Activated B cell treated with CpG ODN at 0.5 μM for 24 hours (primary cell): ENCODE data around the gene PAQR6. TPM values are rescaled to one million over a fixed set of nuclear protein-coding genes. Genes with fewer than 3 reads are reported as not detected.

ENCODE experiments used
- ATAC-seq: fragments of 200-7000 bp; cut with Tn5 transposase; one replicate; pipeline ENCODE4 v1.10.0; 2021; ENCODE audit warnings: low read depth, mild to moderate bottlenecking, moderate library complexity
- CTCF ChIA-PET: fragments of 350-600 bp; sonication (Branson Sonifier 250); formaldehyde crosslinking; loops from one replicate; lab custom pipeline; 2021; ENCODE audit warnings: antibody characterized with exemption; lab: Charles Lee
- POLR2A ChIA-PET: fragments of 350-600 bp; sonication (Branson Sonifier 250); formaldehyde crosslinking; loops from one replicate; lab custom pipeline; 2021; ENCODE audit warnings: antibody characterized with exemption; lab: Charles Lee
- DNase-seq: peaks from one replicate; pipeline ENCODE4 v3.0.0; 2022
- H3K27ac Mint-ChIP-seq: one replicate; pipeline ENCODE4 v1.8.0; 2020; ENCODE audit warnings: mixed read lengths
- H3K27me3 Mint-ChIP-seq: one replicate; pipeline ENCODE4 v1.8.0; 2021; ENCODE audit warnings: mixed read lengths
- H3K36me3 Mint-ChIP-seq: one replicate; pipeline ENCODE4 v1.8.0; 2021; ENCODE audit warnings: low read depth, mixed read lengths
- H3K4me1 Mint-ChIP-seq: one replicate; pipeline ENCODE4 v1.8.0; 2021; ENCODE audit warnings: mixed read lengths
- H3K4me3 Mint-ChIP-seq: one replicate; pipeline ENCODE4 v1.8.0; 2020; ENCODE audit warnings: mild to moderate bottlenecking, mixed read lengths
- H3K9me3 Mint-ChIP-seq: one replicate; pipeline ENCODE4 v1.8.0; 2020; ENCODE audit warnings: mixed read lengths
- intact Hi-C: fragments of 100-400 bp; cut with micrococcal nuclease; formaldehyde crosslinking; loops from one replicate; pipeline ENCODE4 v1.15.1; 2024
- total RNA-seq: library from RNA; stranded (reverse); gene quantifications from 2 replicates; pipeline ENCODE4 v1.2.3, GENCODE V29; 2022
- TF ChIP-seq, protein P1 (sequence below): fragments of 200-600 bp; IDR thresholded peaks from one replicate; pipeline ENCODE4 v1.8.0; 2022; ENCODE audit warnings: antibody characterized with exemption, mild to moderate bottlenecking

PAQR6 gene
- total RNA-seq, 1 donor from 2014 or later: 1.6 TPM

DNA sequence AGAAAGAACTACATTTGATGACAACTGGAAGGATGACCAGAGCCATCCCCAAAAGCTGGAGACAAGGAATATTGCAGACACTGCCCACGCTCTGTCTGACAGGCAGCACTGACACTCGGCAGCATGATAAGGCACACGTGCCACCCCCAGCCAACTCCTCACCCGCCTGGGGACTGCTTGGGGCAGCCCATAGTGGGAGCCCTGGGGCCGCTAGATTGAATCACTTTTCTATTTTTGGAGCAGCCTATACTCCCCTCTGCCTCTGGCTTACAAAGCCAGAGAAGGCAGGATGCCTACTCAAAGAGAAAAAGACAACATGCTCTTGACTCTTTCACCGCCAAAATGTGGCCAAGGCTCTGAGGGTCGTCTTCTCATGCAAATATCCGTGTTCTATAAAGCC is 33.4 kb upstream of the PAQR6 start:
- Mint-ChIP-seq H3K27ac (peak overlapping the region; percentile 88), H3K9me3 (no peaks in the 10 kb centered on the region), H3K36me3 (peaks cover 46% of the 10 kb centered on the region), H3K27me3 (no peaks in the 10 kb centered on the region), H3K4me3 (peak overlapping the region; percentile 93), H3K4me1 (peaks cover 40% of the 10 kb centered on the region)
- ATAC-seq (peak; percentile 31), DNase-seq (no peak)
- ChIA-PET POLR2A (interaction anchor here (0.6 to 1.3 kb wide), 6 partner anchors 50 to 460 kb away, joined by 3 to 13 read pairs (median 6); partner anchors contain the start of genes CCT3 and TSACC), CTCF (no interaction called here)
- intact Hi-C loops: loop anchor here (5.0 kb wide), 2 partner anchors 36 to 69 kb away; partner anchors contain the start of gene PMF1
- TF ChIP-seq, protein P1, sequence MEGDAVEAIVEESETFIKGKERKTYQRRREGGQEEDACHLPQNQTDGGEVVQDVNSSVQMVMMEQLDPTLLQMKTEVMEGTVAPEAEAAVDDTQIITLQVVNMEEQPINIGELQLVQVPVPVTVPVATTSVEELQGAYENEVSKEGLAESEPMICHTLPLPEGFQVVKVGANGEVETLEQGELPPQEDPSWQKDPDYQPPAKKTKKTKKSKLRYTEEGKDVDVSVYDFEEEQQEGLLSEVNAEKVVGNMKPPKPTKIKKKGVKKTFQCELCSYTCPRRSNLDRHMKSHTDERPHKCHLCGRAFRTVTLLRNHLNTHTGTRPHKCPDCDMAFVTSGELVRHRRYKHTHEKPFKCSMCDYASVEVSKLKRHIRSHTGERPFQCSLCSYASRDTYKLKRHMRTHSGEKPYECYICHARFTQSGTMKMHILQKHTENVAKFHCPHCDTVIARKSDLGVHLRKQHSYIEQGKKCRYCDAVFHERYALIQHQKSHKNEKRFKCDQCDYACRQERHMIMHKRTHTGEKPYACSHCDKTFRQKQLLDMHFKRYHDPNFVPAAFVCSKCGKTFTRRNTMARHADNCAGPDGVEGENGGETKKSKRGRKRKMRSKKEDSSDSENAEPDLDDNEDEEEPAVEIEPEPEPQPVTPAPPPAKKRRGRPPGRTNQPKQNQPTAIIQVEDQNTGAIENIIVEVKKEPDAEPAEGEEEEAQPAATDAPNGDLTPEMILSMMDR: no peak

DNA sequence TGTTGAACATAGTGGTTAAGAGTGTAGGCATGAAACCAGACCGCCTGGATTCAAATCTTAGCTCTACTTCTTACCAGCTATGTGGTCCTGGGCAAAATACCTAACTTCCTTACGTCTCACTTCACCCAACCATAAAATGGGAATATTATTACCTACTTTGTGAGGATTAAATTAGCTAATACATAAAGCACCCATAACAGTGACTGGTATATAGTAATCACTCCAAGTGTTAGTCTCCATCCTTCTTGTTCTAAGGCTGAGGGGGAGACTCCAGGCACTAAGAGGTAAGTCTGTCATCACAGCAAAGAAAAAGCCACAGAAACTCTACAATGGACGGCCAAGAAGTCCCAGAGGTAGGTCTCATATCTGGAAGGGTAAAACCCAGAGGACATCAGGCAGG is 32.0 kb upstream of the PAQR6 start:
- Mint-ChIP-seq H3K9me3 (no peaks in the 10 kb centered on the region), H3K4me1 (peaks cover 40% of the 10 kb centered on the region), H3K27me3 (no peaks in the 10 kb centered on the region), H3K36me3 (peaks cover 54% of the 10 kb centered on the region), H3K27ac (no peak overlapping the region), H3K4me3 (no peak overlapping the region)
- TF ChIP-seq, protein P1: no peak
- ChIA-PET CTCF (interaction anchor here (0.9 kb wide), 1 partner anchor 290 kb away, joined by 3 read pairs; no protein-coding TSS in a partner anchor), POLR2A (interaction anchor here (0.6 kb wide), 1 partner anchor 438 kb away, joined by 4 read pairs; no protein-coding TSS in a partner anchor)
- intact Hi-C loops: loop anchor here (5.0 kb wide), 2 partner anchors 37 to 68 kb away; partner anchors contain the start of gene PMF1
- ATAC-seq (no peak), DNase-seq (no peak)

DNA sequence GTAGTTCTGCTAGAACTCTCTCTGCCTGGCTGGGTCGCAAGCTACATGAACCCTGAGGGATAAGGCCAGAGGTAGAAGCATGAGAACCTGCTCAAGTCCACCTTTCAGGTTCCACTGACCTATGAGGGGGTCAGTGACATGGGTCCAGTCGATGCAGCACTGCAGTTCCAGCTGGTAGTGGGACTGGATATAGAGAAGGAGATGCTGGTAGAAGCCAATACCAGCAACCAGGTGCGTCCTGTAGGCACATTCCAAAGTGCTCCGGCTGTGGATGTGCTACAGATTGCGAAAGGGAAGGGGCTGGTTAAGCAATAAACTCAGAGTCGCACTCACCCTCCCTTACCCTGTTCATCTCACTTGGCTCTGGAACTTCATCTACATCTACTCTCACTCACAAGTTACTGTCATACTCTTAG is 29.1 kb upstream of the PAQR6 start:
- CTCF ChIA-PET: no interaction called here
- intact Hi-C loops: no loop called here
- H3K4me1 Mint-ChIP-seq: peaks cover 18% of the 10 kb centered on the region
- no peak for DNase-seq
- no peaks in the 10 kb centered on the region for H3K9me3 Mint-ChIP-seq
- TF ChIP-seq, protein P1: no peak
- H3K27ac Mint-ChIP-seq: no peak overlapping the region
- peaks cover 74% of the 10 kb centered on the region for H3K36me3 Mint-ChIP-seq
- POLR2A ChIA-PET: no interaction called here
- no peak overlapping the region for H3K4me3 Mint-ChIP-seq
- ATAC-seq: no peak
- H3K27me3 Mint-ChIP-seq: no peaks in the 10 kb centered on the region

DNA sequence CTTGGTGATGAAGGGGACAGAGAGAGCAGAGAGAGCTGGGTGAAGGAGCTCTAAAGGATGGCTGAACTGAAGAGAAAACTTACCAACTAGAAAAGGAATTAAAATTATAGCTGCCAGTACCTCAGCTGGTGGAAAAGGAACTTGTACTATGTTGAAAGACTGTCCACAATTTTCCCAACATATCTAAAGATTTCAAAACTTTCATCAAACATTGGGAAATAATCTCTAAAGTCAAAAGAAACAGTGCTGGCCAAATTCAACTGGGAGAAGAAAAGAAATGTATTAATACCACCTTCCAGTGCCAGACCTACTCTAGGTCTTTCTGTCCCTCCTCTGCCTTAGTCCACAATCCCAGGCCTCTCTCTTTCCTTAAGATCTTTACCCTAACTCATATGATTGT is 28.7 kb upstream of the PAQR6 start:
- TF ChIP-seq, protein P1: no peak
- ATAC-seq (no peak), DNase-seq (no peak)
- H3K36me3 Mint-ChIP-seq: peaks cover 78% of the 10 kb centered on the region
- H3K27me3 Mint-ChIP-seq: no peaks in the 10 kb centered on the region
- ChIA-PET POLR2A (interaction anchor here (0.7 kb wide), 1 partner anchor 293 kb away, joined by 6 read pairs; no protein-coding TSS in a partner anchor), CTCF (no interaction called here)
- intact Hi-C loops: no loop called here
- H3K4me3 Mint-ChIP-seq: no peak overlapping the region
- peaks cover 15% of the 10 kb centered on the region for H3K4me1 Mint-ChIP-seq
- H3K27ac Mint-ChIP-seq: no peak overlapping the region
- H3K9me3 Mint-ChIP-seq: no peaks in the 10 kb centered on the region

DNA sequence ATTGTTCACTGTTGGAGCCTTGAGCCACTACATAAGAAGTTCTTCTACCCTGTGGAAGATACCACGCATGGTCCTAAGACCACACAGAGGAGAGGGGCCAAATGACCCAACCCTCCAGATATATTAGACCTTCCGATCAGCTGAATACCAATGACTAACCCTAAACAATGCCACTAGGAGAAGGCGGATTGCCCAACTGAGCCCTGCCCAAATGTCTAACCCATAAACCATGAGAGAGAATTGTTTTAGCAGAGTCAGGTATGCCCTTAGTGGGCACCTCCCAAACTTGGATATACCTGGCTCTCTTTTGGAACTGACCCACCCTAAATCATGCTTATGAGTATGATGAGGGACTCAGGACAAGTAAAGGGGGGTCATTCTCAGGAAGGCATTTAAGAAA is 22.5 kb upstream of the PAQR6 start:
- Mint-ChIP-seq H3K27ac (no peak overlapping the region), H3K9me3 (no peaks in the 10 kb centered on the region), H3K4me3 (no peak overlapping the region), H3K4me1 (no peaks in the 10 kb centered on the region), H3K36me3 (peaks cover 87% of the 10 kb centered on the region), H3K27me3 (no peaks in the 10 kb centered on the region)
- ChIA-PET CTCF (no interaction called here), POLR2A (interaction anchor here (0.7 to 1.3 kb wide), 2 partner anchors 49 to 57 kb away, joined by 3 to 4 read pairs; partner anchors contain the start of gene PMF1)
- intact Hi-C loops: no loop called here
- DNase-seq (no peak), ATAC-seq (no peak)
- TF ChIP-seq, protein P1: no peak
